NCI-H146 treated with DMSO at 0.1 percent for 48 hours (cell line): ENCODE measurements around the gene ARHGAP30.
"Not testable (repeated sequence)": the region's sequence is repeated elsewhere in the genome, so short reads cannot be mapped to it uniquely, and the experiment has no call there.

Experiments
- DNase-seq: peaks from one replicate; lab custom pipeline; 2025; ENCODE audit not compliant: unreplicated experiment; lab: John Stamatoyannopoulos, UW

ARHGAP30 gene

DNA sequence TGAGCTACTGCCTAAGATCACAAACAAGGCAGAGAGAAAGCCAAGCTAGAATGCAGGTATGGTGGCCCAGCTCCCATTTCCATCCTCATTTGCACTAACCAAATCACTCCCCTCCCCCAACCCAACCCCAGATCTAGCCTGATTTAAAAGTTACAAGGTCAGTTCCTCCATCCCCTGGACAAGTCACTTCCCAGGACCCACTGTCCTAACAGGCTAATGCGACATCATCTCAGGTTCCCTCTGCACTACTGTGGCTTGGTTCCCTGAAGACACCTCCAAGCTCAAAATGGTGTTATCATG is 51.1 kb downstream of the ARHGAP30 start:
- DNase-seq, result no peak

DNA sequence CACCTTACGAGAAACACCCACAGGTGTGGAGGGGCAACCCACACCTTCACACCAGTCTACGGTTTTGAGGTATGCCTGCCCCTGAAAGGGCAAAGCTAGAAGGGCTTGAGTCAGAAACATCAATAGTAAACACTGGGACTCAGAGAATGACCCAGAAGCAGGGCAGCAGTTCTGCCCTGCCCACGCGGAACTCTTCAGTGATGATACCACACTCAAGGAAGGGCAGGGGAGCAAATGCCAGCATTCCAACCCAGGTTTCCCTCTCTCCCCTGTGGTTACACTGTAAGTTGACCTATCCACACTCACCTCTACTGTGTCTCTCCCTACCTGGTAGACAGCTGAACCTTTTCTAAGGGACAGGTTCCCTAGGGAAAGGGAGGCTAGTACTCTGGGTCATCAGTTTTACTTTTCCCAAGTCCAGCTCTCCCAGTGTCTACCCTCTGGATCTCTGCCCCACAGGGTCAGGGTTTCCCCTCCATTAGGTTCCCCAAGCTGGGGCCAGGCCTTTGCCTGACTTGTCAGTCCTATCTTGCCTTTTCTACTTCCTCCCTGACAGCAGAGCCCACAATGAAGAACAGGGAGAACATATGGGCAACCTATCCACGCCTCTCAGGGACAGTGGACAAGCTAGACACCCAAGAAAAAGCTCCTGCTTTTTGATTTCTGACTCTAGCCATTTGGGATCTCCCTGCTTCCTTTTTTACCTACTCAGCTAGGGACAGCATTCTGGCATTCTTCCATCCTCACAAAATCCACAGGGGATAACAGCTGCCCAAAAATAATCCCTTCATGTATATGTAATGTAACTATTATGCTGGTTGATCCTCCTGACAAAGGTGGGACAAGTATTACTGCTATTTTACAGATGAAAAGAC is 51.7 kb downstream of the ARHGAP30 start:
- no peak for DNase-seq

DNA sequence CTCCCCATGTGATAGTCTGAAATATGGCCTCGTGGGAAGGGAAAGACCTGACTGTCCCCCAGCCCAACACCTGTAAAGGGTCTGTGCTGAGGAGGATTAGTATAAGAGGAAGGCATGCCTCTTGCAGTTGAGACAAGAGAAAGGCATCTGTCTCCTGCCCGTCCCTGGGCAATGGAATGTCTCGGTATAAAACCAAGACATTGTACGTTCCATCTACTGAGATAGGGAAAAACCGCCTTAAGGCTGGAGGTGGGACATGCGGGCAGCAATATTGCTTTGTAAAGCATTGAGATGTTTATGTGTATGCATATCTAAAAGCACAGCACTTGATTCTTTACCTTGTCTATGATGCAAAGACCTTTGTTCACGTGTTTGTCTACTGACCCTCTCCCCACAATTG is 52.5 kb downstream of the ARHGAP30 start:
- not testable (repeated sequence) for DNase-seq

DNA sequence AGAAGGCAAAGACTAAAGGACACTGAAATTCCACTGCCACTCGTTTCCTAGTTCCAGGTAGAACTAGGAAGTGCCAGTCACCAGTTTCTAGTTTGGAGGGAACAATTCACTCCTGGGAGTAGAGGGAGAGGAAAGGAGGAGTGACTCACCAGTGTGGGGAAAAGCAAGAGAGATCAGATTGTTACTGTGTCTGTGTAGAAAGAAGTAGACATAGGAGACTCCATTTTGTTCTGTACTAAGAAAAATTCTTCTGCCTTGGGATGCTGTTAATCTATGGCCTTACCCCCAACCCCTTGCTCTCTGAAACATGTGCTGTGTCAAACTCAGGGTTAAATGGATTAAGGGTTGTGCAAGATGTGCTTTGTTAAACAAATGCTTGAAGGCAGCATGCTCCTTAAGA is 53.0 kb downstream of the ARHGAP30 start:
- not testable (repeated sequence) for DNase-seq

DNA sequence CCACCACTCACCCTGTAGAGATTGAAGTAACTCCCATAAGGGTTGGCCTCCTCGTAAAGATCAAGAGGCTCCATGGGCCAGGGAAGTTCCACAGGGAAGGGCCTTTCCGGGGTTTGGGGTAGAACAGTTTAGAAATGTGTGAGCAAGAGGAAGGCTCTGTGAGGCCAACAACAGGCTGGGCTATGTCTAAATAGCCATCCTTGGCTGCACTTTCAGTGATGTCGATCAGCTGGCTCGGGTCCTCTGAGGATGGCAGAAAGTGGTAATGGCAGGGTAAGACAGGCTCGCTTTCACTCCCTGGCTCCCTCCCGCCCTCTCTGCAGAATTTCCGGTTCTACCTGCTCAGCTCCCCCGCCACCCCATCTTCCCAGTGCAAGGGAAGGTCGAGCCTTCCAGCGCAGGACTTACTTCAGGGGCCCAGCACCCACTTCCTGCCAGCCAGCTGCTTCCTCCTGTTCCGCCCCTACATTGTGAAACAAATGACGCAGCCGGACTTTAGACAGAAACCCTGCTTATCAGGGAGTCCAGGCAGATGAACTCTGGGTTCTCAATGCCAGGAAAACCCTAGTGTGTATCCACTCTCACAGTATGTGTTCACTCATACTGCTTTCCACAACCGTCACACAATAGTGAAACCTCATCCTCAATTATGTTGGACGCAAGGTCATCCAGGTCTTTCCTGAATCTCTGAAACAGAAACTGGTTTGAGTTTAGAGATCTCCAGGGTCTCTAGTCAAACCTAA is 56.0 kb downstream of the ARHGAP30 start:
- no peak for DNase-seq

DNA sequence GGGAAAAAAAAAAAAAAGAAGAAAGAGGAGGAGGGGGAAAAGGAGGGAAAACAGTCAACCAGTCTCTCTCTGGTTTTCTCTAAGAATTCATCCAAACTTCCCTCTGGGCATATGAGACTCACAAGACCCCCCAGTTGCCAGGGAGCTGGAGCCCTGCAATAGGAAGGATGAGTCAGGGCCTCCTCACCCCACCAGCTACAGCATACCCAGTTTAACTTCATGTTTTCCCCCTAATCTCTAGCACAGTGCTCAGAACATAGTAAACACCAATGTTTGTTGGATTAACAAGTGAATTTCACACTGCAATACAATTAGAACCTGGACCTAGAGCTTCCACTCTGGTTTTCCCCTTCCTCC is 56.6 kb downstream of the ARHGAP30 start:
- no peak for DNase-seq

DNA sequence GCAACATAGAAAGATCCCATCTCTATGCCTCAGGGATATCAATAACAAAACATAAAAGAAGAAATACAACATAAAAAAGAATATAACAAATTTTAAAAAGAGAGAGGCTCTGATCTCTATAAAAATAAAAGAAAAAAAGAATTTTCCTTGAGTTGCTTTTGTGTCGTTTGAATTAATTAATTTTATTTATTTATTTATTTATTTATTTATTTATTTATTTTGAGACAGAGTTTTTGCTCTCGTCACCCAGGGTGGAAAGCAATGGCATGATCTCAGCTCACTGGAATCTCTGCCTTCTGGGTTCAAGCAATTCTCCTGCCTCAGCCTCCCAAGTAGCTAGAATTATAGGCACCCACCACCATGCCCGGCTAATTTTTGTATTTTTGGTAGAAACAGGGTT is 57.3 kb downstream of the ARHGAP30 start:
- DNase-seq, result no peak

DNA sequence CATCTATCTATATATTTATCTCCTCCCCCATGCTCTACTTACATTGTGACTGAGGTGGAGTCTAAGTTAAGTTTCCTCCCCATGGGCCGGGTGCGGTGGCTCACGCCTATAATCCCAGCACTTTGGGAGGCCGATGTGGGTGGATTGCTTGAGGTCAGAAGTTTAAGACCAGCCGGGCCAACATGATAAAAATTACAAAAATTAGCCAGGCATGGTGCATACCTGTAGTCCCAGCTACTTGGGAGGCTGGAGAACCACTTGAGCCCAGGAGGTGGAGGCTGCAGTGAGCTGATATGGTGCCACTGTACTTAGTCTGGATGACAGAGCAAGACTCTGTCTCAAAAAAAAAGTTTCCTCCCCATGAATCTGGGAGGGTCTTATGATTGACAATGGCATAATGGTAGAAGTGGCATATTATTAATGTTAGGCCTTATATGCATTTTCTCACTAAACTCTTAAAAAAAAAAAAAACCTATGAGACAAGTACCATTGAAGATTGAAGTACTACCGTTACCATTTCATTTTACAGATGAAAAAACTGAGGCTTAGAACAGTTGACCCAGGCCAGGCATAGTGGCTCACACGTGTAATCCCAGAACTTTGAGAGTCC is 60.0 kb downstream of the ARHGAP30 start:
- no peak for DNase-seq

DNA sequence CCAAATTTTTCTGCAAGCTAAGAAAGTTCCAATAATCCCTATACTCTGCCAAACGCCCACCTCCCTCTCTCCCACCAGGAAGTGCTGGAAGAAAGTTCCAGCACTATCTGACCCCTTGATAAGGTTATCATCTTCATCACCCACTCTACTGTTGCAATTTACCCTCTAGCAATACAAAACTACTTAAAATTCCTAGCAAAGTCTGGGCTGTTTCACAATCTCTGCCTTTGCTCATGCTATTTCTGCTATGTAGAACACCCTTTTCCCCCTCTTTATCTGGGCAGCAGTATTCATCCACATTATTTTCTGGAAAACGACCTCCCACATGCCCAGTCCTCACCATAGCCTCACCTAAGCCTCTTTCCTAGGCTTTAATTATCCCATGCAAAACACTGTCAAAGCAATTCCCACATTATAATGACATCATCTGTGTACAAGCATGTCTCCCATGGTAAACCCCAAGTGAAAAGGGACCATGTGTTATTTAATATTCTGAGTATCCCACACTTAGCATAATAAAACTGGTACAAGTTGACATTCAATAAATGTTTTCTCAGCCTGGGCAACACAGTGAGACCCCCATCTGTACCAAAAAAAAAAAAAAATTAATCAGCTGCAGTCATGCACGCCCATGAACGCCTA is 60.7 kb downstream of the ARHGAP30 start:
- DNase-seq, result no peak

DNA sequence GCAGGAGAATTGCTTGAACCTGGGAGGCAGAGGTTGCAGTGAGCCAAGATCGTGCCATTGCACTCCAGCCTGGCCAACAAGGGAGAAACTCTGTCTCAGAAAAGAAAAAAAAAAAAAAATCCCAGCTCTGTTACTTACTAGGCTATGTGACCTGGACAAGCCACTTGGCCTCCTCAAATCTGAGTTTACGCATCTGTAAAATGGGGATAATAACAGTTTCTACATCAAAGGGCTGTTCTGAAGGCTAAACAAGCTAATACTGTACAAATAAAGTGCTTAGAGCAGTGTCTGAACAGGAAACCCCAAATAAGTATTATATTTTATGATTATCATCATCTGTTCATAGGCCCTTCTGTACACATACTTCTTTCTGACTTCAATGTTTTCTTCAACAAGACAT is 62.3 kb downstream of the ARHGAP30 start:
- DNase-seq, result no peak

DNA sequence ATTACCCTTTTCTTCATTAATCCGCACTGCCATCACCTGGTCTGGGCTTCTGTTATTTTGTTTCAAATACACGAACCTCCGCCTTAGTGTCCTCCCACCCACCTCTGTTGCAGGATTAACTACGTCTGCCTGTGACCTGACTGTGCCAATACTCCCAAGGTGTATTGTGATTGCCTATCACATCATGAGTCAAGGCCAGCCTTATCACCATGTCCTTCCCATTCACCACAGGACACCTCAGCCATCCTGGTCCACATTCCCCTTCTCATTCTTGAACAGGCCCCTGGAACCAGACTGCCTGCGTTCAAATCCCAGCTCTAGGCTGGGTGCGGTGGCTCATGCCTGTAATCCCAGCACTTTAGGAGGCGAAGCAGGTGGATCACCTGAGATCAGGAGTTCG is 63.1 kb downstream of the ARHGAP30 start:
- DNase-seq, result no peak

DNA sequence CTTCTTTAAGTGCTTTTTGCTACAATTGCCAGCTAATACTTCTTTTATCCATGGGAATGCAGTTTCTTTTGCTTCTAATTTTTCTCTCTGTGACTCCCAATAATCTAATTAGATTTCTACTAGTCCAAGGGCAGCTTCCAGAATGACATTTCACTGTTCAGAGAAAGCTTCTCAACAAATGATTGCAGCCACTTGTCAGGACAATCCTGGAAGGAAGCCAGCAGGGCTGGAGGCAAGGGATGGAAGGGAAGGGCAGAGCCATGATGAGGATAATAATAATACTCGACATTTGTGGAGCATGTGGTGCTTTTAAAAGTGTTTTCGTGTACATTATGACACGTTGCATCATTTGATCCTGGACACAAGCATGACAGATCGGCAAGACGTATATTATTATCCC is 68.2 kb downstream of the ARHGAP30 start:
- no peak for DNase-seq

DNA sequence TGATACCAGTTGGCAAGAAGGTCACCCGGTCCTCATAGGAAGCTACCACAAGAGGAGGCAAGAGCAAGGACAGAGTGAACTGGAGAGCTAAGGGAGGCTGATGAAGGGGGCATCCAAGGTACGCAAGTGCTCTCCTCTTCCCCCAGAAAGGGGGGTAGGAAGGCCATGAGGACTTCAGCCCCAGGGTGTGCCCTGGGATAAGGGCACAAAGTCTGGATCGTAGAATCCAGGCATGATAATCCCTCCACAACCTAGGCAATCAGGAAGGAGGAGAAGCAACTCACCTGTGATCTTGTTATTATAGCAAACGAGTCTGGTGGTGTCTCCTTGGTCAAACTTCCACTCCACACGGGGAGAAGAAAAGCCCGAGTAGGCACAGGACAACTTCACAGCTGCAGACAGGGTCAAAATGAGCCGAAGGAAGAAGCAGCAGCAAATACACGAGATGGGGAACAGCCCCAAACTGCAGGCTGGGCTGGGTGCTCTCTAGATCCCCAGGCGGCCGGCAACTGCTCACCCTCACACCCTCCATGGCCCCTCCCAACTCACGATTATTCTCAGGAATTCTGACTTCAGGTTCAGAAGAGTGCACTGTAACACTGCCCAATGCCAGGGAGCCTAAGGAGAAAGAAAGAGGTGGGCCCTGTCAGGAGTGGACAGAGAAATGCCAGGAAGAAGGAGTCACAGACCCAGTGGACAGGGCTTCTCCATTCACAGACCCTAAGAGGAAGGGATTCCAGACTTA is 68.8 kb downstream of the ARHGAP30 start:
- DNase-seq, result no peak

DNA sequence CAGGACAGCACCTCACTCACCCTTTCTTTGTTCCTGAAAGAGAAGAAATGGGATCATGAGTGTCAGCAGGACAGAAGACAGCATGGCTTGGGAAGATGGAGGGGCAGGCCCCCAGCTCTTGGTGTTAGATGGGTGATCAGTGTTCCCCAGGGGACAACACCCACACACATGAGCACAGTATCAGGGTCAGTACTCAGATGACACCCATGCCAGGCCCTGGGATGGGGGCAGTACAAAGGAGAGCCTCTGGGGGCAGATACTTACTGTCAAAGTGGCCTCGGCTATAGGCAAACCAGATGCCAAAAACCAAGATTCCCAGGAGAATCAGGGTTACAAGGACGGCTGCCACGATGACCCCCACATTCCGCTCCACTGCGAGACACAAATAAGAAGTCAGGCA is 70.3 kb downstream of the ARHGAP30 start:
- DNase-seq, result no peak

DNA sequence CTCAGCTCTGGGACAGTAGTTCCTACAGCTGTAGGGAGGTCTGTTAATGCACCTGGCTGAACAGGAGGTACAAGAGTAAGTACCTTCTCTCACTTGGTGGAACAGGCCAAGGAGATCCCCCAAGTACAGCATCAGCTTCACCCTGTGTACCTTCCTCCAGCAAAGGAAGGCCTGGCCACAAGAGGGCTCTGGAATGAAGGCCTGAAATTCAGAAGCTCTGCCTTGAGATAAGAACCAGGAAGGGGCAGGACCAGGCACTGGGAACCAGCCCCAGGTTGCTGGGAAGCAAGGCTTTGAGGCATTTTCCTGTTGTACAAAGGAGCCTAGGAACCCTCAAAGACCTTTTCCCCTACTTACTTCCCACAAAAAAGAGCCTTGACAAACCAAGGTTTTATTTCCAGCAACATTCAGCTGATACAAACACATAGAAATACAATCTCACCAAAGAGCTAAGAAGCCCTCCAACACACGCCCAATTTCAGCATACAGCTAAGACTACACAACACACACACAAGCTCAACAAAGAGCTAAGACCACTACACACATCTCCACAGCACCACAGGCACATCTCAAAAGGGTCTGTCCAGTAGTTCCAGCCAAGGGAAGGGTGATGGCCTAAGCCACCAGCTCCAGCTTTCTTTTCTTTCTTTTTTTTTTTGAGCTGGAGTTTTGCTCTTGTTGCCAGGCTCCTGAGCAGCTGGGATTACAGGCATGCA is 72.2 kb downstream of the ARHGAP30 start:
- DNase-seq, result no peak
